Activated naive CD4-positive, alpha-beta T cell (primary cell): ENCODE data around the gene FAM241A.
"Not testable (repeated sequence)": the region's sequence is repeated elsewhere in the genome, so short reads cannot be mapped to it uniquely, and the experiment has no call there.

Experiments used
- DNase-seq, 4 experiments: peaks; one replicate each; lab custom pipeline; 2025; lab: John Stamatoyannopoulos, UW

FAM241A gene

DNA sequence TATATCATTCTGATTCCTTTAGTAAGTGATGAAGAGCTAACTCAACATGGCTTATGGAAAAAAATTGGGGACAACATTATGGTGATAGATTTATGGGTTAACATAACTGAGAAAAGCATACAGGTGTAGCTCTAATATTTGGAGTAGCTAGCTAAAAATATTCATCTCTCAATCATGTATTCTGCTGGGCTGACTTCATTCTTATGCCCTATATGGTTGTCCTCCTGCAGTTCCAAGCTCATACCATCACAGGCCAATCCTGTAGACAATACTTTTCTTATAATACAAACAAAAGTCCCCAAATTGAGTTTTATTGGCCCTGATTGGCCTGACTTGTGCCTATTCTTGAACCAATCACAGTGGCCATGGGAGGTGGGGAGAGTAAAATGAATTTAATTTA is 6.7 kb upstream of the FAM241A start:
- DNase-seq, result no peak

- no peak for DNase-seq
Measured at GRCh38 chr4:112140536-112140935, 4.7 kb upstream of the FAM241A start.

DNA sequence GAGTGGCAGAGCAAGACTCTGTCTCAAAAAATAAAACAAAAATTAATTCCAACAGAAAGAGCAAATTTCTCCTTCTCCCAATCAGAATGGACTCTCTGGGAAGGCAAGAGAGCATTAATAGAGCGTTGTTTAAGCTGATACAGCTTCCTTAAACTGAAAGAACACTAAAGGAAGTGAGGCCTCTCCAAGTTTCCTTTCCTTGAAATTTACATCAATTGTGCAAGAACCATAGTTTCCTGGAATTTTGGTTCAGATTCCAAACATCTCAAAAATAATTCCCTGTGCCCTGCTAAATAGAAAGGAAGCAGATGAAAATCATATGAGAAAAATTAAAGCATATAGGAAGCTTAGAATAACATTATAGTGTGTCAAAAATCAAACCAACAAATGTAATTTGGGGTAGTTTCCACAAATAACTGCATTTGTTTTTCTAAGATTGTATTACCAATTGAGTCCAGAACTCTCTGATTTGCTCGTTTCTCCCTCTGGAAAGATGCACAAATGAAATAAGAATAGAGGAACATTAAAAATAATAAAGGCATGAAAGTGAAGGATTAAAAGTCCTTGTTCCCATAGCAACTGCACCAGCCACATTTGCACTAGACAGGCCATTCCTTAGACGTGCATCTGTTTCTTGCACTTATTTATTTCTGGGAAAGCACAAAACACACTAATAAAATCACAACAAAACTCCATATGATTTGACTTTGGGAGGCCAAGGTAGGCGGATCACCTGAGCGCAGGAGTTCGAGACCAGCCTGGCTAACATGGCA is 3.7 kb upstream of the FAM241A start:
- no peak for DNase-seq

DNA sequence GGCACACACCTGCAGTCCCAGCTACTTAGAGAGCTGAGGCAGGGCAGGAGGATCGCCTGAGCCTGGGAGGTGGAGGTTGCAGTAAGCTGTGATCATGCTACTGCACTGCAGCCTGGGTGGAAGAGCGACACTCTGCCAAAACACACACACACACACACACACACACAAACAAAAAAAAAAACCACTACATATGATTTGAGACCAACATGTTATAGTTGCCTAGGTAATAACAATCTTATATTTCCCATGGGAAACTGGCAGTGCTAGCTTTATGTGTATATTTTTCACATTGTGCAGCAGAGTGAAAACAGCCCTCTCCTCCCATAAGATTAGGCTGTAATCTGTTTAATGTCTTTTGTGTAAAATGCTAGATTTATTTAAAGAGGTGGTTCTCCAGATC is 3.1 kb upstream of the FAM241A start:
- no peak for DNase-seq

GRCh38 chr4:112143781-112144180 is 1.5 kb upstream of the FAM241A start:
- no peak for DNase-seq

DNA sequence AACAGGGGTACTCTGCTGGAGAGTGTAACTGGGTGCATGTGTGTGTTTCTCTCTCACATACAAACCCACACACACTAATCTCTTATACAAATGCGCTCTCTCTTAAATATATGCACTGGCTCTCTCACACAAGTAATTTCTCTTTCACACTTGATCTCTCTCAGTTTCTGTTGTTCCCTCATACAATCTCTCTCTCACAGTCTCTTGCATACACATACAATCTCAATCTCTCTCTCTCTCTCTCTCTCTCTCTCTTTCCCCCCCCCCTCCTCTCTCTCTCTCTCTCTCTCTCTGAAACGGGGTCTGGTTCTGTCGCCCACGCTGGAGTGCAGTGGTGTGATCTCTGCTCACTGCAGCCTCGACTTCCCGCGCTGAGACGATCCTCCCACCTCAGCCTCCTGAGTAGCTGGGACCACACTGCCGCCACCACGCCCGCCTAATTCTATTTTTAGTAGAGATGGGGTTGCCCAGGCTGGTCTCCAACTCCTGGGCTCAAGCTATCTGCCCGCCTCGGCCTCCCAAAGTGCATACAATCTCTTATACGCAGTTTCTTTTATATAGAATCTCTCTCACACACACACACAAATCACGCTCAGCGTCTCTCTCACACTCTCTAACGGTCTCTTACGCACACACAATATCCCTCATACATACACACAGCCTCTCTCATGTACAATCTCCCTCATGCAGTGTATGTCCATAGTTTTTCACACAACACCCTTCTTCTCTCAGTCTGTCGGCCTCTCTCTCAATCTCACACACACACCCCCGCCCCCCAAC is 518 bp upstream of the FAM241A start:
- no peak for DNase-seq

- peak; percentile 4 to 55 (median 24) for DNase-seq
Measured at GRCh38 chr4:112145790-112146501, 692 bp downstream of the FAM241A start.

- DNase-seq, result no peak
Measured at GRCh38 chr4:112146502-112146813, 1.2 kb downstream of the FAM241A start.

GRCh38 chr4:112147697-112148096 is 2.4 kb downstream of the FAM241A start:
- DNase-seq, result no peak

- no peak for DNase-seq
Measured at GRCh38 chr4:112150920-112151319, 5.7 kb downstream of the FAM241A start.

GRCh38 chr4:112152521-112152920 is 7.3 kb downstream of the FAM241A start:
- DNase-seq, result no peak

- no peak for DNase-seq
Measured at GRCh38 chr4:112153211-112153791, 8.0 kb downstream of the FAM241A start.

GRCh38 chr4:112156112-112156511 is 10.9 kb downstream of the FAM241A start:
- no peak for DNase-seq

GRCh38 chr4:112156553-112156952 is 11.3 kb downstream of the FAM241A start:
- DNase-seq, result no peak

DNA sequence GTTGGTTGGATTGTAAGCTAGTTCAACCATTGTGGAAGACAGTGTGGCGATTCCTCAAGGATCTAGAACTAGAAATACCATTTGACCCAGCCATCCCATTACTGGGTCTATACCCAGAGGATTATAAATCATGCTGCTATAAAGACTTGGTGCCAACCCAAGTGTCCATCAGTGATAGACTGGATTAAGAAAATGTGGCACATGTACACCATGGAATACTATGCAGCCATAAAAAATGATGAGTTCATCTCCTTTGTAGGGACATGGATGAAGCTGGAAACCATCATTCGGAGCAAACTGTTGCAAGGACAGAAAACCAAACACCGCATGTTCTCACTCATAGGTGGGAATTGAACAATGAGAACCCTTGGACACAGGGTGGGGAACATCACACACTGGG is 18.5 kb downstream of the FAM241A start:
- not testable (repeated sequence) for DNase-seq

DNA sequence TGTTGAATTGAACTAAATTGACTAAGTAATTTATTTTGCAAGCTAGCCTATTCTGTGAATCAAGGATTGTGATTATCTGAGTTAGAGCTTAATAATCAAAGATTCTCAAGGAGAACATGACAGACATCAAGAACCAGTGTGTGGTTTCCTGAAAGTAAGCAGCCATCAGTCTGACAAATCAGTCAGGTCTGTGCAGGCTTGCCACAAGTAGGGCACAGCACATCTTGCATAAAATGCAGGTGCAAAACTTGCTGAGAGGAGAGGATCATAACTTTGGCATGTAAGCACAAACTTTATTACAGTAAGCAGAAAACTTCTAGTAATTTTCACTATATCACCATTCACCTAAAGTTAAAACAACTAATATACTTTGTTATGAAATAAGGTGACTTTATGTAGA is 22.5 kb downstream of the FAM241A start:
- peak in 1 of 4 experiments; percentile 2 for DNase-seq

- no peak for DNase-seq
Measured at GRCh38 chr4:112168719-112169500, 23.7 kb downstream of the FAM241A start.

DNA sequence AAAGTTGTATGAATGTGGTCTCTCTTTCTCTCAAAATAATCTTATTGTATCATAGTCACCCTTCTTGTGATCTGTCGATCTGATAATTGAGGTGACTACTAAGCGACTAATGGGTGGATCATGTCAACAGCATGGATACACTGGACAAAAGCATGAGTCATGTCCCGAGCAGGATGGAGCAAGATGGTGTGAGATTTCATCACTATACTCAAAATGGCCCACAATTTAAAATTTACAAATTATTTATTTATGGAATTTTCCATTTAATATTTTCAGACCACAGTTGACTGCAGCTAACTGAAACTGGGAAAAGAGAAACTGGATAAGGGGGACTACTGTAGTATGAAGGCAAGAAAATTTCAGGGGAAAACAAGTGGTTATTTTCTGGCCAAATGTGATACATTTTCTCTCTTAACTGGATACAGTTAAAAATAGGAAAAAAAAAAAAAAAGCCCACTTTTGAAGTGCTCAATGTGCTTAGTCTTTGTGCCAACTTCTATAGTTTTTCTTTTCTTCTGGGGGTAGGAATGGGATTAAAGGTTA is 25.3 kb downstream of the FAM241A start:
- no peak for DNase-seq

DNA sequence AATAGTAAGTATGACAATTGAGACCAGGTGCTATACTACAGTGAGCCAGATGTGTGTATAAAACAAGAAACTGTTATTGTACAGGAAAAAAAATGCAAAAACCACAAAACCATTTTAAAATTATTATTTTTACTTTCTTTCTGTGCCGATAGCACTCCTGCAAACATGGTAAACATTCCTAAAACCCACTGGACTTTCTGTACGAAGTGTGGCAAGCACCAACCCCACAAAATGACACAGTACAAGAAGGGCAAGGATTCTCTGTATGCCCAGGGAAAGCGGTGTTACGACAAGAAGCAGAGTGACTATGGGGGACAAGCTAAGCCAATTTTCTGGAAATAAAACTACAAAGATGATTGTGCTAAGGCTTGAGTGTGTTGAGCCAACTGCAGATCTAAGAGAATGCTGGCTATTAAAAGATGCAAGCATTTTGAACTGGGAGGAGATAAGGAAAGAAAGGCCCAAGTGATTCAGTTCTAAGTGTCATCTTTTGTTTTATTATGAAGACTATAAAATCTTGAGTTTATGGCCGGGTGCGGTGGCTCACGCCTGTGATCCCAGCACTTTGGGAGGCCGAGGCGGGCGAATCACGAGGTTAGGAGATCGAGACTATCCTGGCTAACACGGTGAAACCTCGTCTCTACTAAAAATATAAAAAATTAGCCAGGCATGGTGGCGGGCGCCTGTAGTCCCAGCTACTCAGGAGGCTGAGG is 26.0 kb downstream of the FAM241A start:
- not testable (repeated sequence) for DNase-seq

GRCh38 chr4:112172180-112172579 is 26.9 kb downstream of the FAM241A start:
- DNase-seq, result no peak
